ENCODE data around the gene ZSCAN21. TPM values are rescaled to one million over a fixed set of nuclear protein-coding genes. Genes with fewer than 3 reads are reported as not detected.

ZSCAN21 gene
- polyA plus RNA-seq, 1 donor, result 11.5 TPM

GRCh38 chr7:100075418-100075817 lies 25.8 kb downstream of the ZSCAN21 start:
- no peak for DNase-seq (ENCODE audit: low read depth)

DNA sequence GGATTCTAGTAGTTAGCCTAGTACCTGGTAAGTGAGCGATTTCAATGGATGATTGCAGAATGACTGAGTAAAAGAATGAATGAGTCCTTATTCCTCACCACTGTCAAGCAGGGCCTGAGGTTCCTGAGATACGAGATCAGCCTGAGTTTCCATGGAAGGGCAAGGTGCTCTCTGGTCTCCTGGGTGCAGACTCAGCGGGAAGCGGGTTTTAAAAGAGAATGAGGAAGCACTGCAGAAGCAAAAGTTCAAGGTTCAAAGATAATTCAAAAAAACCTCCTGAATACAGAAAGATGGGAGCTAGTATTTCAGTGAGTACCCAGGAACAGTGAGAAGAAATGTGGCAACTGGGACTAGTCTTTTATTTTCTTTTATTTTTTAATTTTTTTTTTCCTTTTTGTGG lies 27.6 kb downstream of the ZSCAN21 start:
- no peak for DNase-seq (ENCODE audit: low read depth)

DNA sequence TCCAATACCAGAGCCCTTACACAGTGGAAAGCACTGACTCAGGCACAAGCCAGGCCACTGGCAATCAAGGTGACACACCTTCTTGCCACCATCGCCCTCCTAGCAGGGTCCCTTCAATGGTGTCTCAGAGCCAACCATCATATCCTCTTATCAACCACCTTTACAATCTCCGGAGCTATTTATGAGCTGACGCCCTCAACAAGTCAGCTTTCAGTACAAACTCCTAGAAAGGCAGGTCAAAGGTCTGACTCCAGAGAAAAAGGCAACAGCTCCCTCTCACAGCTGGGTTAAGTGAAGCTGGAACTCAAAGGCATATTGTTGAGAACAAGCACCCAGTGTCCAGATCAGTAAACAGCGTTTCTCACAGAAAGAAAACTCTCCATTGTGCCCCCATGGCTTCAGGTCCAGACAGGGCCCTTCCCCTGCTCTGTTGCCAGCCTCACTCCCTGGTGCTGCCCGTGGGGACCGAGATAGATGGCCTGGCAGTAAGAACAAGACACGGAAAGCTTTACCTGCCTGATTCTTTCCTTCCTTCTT lies 29.5 kb downstream of the ZSCAN21 start:
- DNase-seq (ENCODE audit: low read depth), result no peak

DNA sequence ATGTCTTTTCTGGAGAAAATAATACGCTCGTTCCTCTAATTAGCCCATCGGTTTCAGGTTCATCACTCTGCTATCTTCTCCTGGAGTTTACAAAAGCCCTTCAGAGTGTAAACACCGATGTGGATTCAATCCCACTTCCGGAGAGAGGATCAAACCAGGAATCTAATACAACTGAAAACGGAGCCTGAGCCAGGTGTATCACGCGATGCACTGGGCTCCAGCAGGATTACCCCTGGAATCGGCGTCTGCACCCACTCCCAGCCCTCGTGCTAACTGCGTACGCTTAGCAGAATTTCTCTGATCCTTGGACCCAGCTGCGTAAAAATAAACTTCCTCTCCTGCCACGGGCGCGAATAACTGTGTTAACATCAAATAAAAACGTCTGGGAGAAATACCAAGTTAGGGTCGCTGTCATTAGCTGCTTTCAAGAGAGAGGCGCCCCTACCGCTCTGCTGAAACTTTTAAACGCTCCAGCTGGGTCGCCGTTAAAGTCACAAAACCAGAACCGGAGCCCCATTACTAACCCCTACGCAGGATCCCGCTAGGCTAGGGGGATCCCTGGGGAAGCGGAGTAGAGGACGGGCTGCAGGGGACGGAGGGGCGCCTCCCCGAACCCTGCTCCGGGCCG lies 31.4 kb downstream of the ZSCAN21 start:
- no peak for DNase-seq (ENCODE audit: low read depth)

GRCh38 chr7:100081535-100082102 lies 32.0 kb downstream of the ZSCAN21 start, which contains the start of gene ZNF3:
Gene ZNF3, minus strand, starts transcription at chr7:100081723. Its CDS starts 4,366 bp downstream, at chr7:100077357.
- peak; percentile 98 for DNase-seq (ENCODE audit: low read depth)

- DNase-seq (ENCODE audit: low read depth), result no peak
These were observed 33.4 kb downstream of the ZSCAN21 start for GRCh38 chr7:100082978-100083377.

DNA sequence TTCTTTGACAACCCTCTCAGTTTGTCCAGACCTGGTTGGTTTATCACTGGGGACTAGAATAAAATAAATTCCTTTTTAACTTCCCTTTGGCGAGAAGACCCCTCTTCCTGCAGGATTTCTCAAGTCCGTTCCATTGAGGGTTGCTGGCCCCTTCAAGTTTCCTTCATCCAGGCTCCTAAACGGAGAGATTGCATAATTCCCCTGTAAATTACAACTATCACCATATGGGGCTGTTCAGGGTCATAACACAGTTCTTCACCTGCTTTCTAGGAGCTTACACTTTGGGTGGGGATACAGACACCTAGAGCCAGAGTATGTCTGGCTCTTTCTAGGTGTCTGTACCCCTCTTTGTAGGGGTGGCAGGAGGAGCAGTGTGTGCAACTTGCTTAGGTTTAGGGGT lies 35.9 kb downstream of the ZSCAN21 start:
- DNase-seq (ENCODE audit: low read depth), result no peak

DNA sequence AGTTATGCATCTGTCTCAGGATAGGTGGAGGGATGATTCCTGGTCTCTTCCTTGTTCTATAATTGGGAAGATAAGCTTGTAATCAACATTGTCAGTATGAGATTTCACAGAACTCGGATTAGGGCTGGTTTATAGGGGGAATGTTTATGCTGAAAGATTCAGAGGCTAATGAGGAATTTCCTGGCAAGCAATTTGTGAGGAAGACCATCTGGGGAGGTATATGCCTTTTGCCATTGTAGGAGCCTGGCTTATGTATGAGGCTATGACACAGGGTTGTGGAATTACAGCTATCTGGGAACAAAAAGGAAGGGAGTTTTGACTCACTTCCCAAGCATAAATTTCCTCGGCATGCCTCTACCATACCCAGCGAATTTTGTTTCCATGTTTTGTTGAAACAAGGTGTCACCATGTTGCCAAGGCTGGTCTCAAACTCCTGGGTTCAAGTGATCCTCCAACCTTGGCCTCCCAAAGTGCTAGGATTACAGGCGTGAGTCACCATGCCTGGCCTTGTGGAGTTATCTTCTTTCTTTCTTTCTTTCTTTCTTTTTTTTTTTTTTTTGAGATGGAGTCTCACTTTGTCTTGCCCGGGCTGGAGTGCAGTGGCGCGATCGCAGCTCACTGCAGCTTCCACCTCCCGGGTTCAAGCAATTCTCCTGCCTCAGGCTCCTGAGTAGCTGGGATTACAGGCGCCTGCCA lies 37.6 kb downstream of the ZSCAN21 start:
- DNase-seq (ENCODE audit: low read depth), result no peak

GRCh38 chr7:100088095-100088620 lies 38.6 kb downstream of the ZSCAN21 start:
- no peak for DNase-seq (ENCODE audit: low read depth)

- DNase-seq (ENCODE audit: low read depth), result no peak
These were observed 39.3 kb downstream of the ZSCAN21 start, which contains the start of gene COPS6 for GRCh38 chr7:100088621-100089457. Gene COPS6, plus strand, starts transcription at chr7:100088969. Its CDS starts 22 bp downstream, at chr7:100088991.

DNA sequence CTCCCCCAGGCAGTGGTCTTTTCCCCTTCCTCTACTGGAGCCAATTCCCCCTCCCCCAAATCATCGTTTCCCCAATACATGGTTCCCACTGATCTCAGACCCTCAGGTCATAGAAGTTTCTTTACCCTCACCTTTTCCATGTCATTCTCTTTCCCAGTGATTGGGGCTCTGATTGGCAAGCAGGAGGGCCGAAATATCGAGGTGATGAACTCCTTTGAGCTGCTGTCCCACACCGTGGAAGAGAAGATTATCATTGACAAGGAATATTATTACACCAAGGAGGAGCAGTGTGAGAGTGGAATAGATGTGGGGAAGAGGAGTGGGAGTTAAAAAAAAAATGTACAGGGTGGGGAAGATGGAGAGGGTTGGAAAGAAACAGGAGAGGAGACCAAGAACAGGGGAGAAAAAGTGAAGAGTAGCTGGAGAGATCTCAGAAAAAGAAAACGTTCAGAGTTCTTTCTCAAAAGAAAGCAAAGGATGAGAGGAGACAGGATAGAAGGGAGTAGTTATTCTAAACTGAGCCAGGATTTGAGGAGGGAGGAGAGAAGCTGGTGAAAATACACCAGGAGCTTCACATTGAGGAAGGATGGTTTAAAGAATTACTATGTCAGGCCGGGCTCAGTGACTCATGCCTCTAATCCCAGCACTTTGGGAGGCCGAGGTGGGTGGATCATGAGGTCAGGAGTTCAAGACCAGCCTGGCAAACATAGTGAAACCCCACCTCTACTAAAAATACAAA lies 40.1 kb downstream of the ZSCAN21 start:
- DNase-seq (ENCODE audit: low read depth), result no peak

DNA sequence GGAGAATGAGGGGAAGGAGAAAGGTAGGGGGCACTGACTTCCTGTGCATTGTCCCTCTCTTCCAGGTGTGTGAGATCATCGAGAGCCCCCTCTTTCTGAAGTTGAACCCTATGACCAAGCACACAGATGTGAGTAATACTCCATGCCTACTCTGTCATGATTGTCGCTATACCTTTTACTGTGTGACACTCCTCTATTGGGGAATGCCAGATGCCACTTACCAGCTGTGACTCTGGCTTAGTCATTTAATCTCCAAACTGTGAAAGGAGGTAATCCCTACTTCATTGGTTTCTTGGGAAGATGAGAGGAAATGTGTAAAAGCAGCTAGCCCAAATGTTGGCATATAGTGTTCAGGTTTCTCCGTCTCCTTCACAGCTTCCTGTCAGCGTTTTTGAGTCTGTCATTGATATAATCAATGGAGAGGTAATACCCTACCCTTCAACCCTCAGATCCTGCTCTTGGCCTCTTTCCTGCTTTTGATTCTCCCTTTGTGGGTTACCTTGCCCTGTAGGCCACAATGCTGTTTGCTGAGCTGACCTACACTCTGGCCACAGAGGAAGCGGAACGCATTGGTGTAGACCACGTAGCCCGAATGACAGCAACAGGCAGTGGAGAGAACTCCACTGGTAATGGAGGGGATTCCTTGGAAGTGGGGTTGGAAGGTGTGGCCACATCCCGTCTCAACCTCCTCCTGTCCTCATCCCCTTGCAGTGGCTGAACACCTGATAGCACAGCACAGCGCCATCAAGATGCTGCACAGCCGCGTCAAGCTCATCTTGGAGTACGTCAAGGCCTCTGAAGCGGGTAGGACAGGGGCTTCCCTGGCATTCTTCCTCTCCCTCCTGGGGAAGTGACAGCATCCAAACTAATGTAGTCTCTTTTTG lies 41.2 kb downstream of the ZSCAN21 start:
- no peak for DNase-seq (ENCODE audit: low read depth)

DNA sequence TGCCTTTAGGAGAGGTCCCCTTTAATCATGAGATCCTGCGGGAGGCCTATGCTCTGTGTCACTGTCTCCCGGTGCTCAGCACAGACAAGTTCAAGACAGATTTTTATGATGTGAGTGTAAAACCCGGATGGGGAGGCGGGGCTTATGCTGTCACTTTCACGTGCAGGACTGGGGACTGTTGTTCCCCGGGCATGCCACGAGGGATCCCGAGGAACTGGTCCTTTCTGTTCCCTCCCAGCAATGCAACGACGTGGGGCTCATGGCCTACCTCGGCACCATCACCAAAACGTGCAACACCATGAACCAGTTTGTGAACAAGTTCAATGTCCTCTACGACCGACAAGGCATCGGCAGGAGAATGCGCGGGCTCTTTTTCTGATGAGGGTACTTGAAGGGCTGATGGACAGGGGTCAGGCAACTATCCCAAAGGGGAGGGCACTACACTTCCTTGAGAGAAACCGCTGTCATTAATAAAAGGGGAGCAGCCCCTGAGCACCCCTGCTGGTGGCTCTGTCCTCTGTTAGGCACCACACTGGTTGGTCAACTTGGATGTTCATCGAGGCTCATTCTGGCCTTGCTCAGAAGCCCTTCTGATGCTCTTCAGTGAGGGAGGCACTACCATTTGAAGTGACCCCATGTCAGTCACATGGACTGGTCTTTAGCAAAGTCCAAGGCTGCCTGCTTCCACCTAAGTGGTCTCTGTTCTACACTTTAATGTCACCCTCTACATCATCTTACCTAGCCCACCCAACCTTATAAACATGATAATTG lies 42.0 kb downstream of the ZSCAN21 start:
- DNase-seq (ENCODE audit: low read depth), result no peak

GRCh38 chr7:100093054-100093453 lies 43.5 kb downstream of the ZSCAN21 start:
- no peak for DNase-seq (ENCODE audit: low read depth)

- no peak for DNase-seq (ENCODE audit: low read depth)
These were observed 43.9 kb downstream of the ZSCAN21 start for GRCh38 chr7:100093498-100093897.

- DNase-seq (ENCODE audit: low read depth), result no peak
These were observed 44.4 kb downstream of the ZSCAN21 start for GRCh38 chr7:100093925-100094486.

DNA sequence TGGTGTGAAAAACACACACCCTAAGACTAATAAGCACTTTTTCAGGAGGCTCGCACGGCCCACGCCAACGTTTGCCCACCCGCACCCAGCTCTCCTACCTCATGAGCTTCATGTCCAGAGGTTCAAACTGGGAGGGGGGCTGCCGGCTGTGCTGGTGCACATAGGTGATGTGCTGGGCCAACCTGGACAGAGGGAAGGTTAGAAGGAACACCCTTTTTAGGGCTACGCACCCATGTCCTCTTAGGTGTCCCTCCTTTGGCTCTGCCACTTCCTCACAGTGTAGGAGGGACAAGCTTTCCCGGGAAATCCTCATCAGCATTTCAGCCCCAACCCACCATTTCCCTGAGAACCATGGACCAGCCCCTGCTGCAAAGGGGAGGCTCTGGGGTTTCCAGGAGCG lies 45.7 kb downstream of the ZSCAN21 start:
- DNase-seq (ENCODE audit: low read depth), result no peak

GRCh38 chr7:100095704-100096103 lies 46.1 kb downstream of the ZSCAN21 start:
- DNase-seq (ENCODE audit: low read depth), result no peak

DNA sequence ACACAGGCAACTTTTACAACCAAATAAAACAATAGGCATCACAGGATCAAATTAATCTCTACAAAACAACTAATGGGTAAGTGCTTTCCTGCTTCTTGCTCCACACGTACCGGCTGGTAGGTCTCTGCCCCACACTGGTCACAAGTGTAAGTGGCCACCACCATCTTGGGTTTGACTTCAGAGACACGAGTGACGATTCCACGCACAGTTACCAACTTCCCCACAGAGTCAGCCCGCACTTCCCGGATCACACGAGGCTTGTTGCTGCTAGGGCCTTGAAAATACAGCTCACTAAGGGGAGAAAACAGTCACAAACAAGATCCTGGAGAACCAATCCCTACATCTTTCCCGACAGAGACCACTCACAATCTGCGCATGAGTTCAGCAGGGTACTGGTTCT lies 49.3 kb downstream of the ZSCAN21 start:
- no peak for DNase-seq (ENCODE audit: low read depth)
